PC-9 (cell line): Measurements from ENCODE around the gene FADS3. TPM values are rescaled to one million over a fixed set of nuclear protein-coding genes. Genes with fewer than 3 reads are reported as not detected.

Source experiments
- BruUV-seq: library from RNA; stranded (reverse); fragments of 400-500 nt; replicated peaks from 2 replicates; lab custom pipeline; 2021; lab: Mats Ljungman, UMichigan
- CTCF ChIA-PET: fragments of 300-600 bp; sonication (Branson Sonifier 250); formaldehyde crosslinking; loops from one replicate; lab custom pipeline; 2022; ENCODE audit warnings: antibody characterized with exemption; lab: Charles Lee
- POLR2A ChIA-PET: fragments of 300-600 bp; sonication (Branson Sonifier 250); formaldehyde crosslinking; loops from one replicate; lab custom pipeline; 2022; ENCODE audit warnings: antibody characterized with exemption; ENCODE audit not compliant: unreplicated experiment; lab: Charles Lee
- DNase-seq, 2 experiments: peaks; one replicate each; pipeline versions ENCODE4 v3.0.0 to v3.0.0-alpha.2; 2015 to 2022; ENCODE audit warnings: mixed read lengths in 1 of 2
- H2AFZ ChIP-seq: fragments of 200-600 bp; sonication (generic); 2 replicates; pipeline ENCODE4 v1.8.1; 2017; ENCODE audit warnings: antibody characterized with exemption
- H3F3A ChIP-seq: fragments of 200-600 bp; sonication (generic); 2 replicates; pipeline ENCODE4 v1.8.1; 2017; ENCODE audit warnings: antibody characterized with exemption, mild to moderate bottlenecking, low read depth; ENCODE audit not compliant: insufficient read depth
- H3K27ac ChIP-seq: fragments of 200-600 bp; sonication (generic); 2 replicates; pipeline ENCODE4 v1.6.1; 2016; ENCODE audit warnings: mixed run types
- H3K27me3 ChIP-seq: fragments of 200-600 bp; sonication (generic); 2 replicates; pipeline ENCODE4 v1.6.1; 2016; ENCODE audit warnings: low read depth, mixed run types; ENCODE audit not compliant: insufficient read depth
- H3K36me3 ChIP-seq: fragments of 200-600 bp; sonication (generic); 2 replicates; pipeline ENCODE4 v1.6.1; 2016; ENCODE audit warnings: low read depth, mixed run types
- H3K4me1 ChIP-seq: fragments of 200-600 bp; sonication (generic); replicated peaks from 2 replicates; pipeline ENCODE4 v1.6.1; 2016; ENCODE audit warnings: mixed run types; ENCODE audit not compliant: insufficient read depth
- H3K4me2 ChIP-seq: fragments of 200-600 bp; sonication (generic); 2 replicates; pipeline ENCODE4 v1.6.1; 2017; ENCODE audit warnings: mixed run types
- H3K4me3 ChIP-seq: fragments of 200-600 bp; sonication (generic); 2 replicates; pipeline ENCODE4 v1.6.1; 2016; ENCODE audit warnings: mixed run types
- H3K79me2 ChIP-seq: fragments of 200-600 bp; sonication (generic); 2 replicates; pipeline ENCODE4 v1.6.1; 2017; ENCODE audit warnings: low read depth, mixed run types
- H3K9me2 ChIP-seq: fragments of 200-600 bp; sonication (generic); 2 replicates; pipeline ENCODE4 v1.8.1; 2017; ENCODE audit warnings: mild to moderate bottlenecking; ENCODE audit not compliant: insufficient read depth
- H3K9me3 ChIP-seq: fragments of 200-600 bp; sonication (generic); 2 replicates; pipeline ENCODE4 v1.8.1; 2016; ENCODE audit warnings: low read depth; ENCODE audit not compliant: insufficient read depth
- H4K20me1 ChIP-seq: fragments of 200-600 bp; sonication (generic); 2 replicates; pipeline ENCODE4 v1.8.1; 2017; ENCODE audit not compliant: insufficient read depth
- EZH2 ChIP-seq: fragments of 200-600 bp; sonication (generic); IDR thresholded peaks from 2 replicates; pipeline ENCODE4 v1.8.0; 2017; ENCODE audit warnings: antibody characterized with exemption, low read depth
- intact Hi-C: fragments of 100-400 bp; cut with micrococcal nuclease; formaldehyde crosslinking; loops from one replicate; pipeline ENCODE4 v1.10.0; 2022; ENCODE audit not compliant: unreplicated experiment
- total RNA-seq: library from RNA; stranded (reverse); gene quantifications from 2 replicates; pipeline ENCODE4 v1.2.3, GENCODE V29; 2021
- TF ChIP-seq, protein P1 (sequence below): fragments of 200-600 bp; sonication (generic); conservative IDR thresholded peaks from 2 replicates; pipeline ENCODE4 v1.6.1; 2017; ENCODE audit warnings: mixed run types, antibody characterized with exemption, mild to moderate bottlenecking, moderate library complexity

Gene FADS3
- total RNA-seq, 1 experiment from 2014 or later = 75.5 TPM

DNA sequence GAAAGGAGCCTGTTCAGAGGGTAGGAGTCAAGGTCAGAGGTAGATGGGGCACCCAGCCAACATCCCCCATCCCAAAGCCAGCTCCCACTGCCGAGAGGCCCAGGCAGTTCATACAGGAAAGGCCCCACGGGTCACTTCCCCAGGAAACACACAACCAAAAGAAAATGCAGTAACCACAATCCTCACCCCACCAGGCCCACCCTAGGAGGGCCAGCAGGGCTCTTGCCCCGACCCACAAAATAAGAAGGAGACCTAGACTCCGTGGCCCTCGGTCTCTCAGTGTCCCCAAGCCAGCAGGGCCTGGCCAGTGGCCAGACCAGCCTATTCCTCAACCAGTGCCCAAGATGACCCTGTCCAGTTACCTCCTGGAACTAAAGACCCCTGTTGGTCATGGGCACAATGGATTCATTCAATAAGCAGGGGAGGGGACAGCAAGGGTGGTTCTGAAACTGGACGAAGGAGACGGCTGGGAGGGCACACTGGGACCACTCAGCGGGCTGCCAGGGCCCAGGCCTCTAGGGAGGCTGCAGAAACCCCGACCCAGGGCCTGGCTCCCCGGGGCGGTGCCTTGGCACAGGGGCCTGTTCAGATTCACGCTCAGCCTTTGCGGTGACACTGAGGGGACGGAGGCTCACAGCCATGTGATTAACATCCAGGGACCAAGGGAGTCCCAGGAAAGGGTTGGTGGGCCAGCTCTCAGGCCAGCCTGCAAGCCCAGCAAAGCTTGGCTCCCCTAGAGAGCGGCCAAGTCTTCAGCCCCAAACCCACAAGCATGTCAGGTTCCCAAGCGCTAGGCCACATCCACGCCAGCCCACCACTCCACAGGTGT lies 20.6 kb upstream of the FADS3 start:
- ChIA-PET CTCF (interaction anchor here (0.6 kb wide), 1 partner anchor 13 kb away, joined by 6 read pairs; no protein-coding TSS in a partner anchor), POLR2A (no interaction called here)
- Histone ChIP-seq H3K4me3 (no peak overlapping the region), H3K27me3 (no peaks in the 10 kb centered on the region), H3K4me2 (no peak overlapping the region), H3K9me3 (no peaks in the 10 kb centered on the region), H3K4me1 (no peaks in the 10 kb centered on the region), H3K9me2 (no peaks in the 10 kb centered on the region), H3K27ac (no peak overlapping the region), H3K79me2 (no peaks in the 10 kb centered on the region), H2AFZ (no peak overlapping the region), H3K36me3 (no peaks in the 10 kb centered on the region), H3F3A (peaks cover 9% of the 10 kb centered on the region; the same call in 1 of the 2 replicates), H4K20me1 (no peaks in the 10 kb centered on the region)
- BruUV-seq = no TSS peak
- TF ChIP-seq, protein P1, sequence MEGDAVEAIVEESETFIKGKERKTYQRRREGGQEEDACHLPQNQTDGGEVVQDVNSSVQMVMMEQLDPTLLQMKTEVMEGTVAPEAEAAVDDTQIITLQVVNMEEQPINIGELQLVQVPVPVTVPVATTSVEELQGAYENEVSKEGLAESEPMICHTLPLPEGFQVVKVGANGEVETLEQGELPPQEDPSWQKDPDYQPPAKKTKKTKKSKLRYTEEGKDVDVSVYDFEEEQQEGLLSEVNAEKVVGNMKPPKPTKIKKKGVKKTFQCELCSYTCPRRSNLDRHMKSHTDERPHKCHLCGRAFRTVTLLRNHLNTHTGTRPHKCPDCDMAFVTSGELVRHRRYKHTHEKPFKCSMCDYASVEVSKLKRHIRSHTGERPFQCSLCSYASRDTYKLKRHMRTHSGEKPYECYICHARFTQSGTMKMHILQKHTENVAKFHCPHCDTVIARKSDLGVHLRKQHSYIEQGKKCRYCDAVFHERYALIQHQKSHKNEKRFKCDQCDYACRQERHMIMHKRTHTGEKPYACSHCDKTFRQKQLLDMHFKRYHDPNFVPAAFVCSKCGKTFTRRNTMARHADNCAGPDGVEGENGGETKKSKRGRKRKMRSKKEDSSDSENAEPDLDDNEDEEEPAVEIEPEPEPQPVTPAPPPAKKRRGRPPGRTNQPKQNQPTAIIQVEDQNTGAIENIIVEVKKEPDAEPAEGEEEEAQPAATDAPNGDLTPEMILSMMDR = no peak
- TF ChIP-seq EZH2 = no peak
- intact Hi-C loops = no loop called here
- no peak for DNase-seq

DNA sequence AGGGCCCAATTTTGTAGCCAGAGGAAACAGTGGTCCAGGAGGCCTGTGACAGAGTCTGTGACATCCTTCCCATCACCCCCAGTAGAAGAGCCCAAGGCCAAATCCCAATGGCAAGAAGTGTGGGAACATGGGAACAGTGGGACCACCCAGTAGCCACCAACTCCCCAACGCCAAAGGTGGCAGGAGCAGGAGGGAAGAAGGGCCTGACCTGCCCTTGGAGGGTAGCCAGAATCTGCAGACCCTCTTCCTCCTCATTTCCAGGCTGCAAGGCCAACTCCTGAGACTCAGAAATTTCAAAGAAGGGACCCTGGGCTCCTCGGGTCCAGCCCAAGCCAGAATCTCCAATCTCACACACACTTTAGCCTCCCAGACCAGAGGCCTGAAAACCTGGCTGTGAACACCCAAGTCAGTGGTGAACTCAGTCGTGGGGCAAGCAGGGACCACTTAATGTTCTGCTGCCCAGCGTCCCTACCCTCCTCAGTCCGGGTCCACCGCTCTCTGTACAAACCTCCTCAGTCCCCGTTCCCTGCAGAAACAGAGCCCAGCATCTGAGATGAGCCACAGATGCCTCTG lies 19.9 kb upstream of the FADS3 start:
- ChIA-PET CTCF (interaction anchor here (0.6 kb wide), 1 partner anchor 13 kb away, joined by 6 read pairs; no protein-coding TSS in a partner anchor), POLR2A (no interaction called here)
- Histone ChIP-seq H2AFZ (no peak overlapping the region), H3K36me3 (no peaks in the 10 kb centered on the region), H3K4me3 (no peak overlapping the region), H3K9me3 (no peaks in the 10 kb centered on the region), H3K27me3 (no peaks in the 10 kb centered on the region), H3K4me1 (no peaks in the 10 kb centered on the region), H3K27ac (no peak overlapping the region), H3K9me2 (no peaks in the 10 kb centered on the region), H4K20me1 (no peaks in the 10 kb centered on the region), H3F3A (peaks cover 9% of the 10 kb centered on the region; the same call in 1 of the 2 replicates), H3K79me2 (no peaks in the 10 kb centered on the region), H3K4me2 (no peak overlapping the region)
- intact Hi-C loops = no loop called here
- no TSS peak for BruUV-seq
- TF ChIP-seq, protein P1 = no peak
- no peak for TF ChIP-seq EZH2
- DNase-seq = no peak

DNA sequence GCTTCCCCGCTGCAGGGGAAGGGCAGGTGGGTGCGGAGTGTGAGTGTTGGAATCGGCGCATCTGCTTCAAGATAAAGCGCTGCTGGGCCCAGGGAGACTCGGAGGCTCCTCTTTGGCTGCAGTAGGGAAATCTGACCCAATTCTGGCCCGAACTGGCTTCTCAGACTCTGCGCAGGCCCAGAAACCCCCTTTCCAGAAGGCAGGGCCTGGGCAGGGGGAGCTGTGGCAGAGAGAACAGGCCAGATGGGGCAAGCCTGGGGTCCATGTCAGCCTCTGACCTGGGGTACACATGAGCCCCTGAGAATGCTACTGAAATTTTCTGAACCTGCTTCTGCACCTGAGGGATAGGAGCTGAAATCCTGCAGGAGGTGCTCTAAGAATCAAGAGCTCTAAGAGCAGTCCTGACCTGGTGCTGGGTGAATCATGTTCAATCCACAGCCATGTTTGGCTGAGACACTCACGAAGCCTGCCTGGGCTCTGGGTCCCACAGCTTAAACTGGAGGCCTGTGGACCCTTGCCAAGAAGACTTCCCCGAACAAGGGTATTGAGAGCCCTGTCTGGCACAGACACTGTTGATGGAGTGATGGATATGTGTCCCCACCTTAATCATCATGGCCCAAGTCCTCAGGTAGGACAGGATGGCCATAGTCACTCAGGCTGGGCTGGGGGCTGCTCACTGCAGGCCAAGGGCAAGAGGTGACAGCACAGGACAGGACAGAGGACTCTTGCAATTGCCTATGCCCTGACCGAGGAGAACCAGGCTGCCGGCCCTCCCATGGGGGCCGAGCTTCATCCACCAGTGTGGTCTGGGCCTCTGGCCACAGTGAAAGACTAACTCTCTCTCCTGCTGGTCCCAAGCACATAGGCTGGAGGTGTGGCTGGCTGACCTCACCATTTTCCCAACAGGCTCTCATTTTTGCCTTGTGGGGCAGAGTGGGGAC lies 19.1 kb upstream of the FADS3 start:
- intact Hi-C loops = no loop called here

More for the DNA sequence above, 19.1 kb upstream of the FADS3 start:
- Histone ChIP-seq H3F3A (peaks cover 6% of the 10 kb centered on the region; the same call in 1 of the 2 replicates), H3K27ac (no peak overlapping the region), H3K27me3 (no peaks in the 10 kb centered on the region), H3K36me3 (no peaks in the 10 kb centered on the region), H3K9me2 (no peaks in the 10 kb centered on the region), H3K4me3 (no peak overlapping the region), H2AFZ (no peak overlapping the region), H3K9me3 (no peaks in the 10 kb centered on the region), H4K20me1 (no peaks in the 10 kb centered on the region), H3K4me1 (no peaks in the 10 kb centered on the region), H3K79me2 (no peaks in the 10 kb centered on the region), H3K4me2 (no peak overlapping the region)
- ChIA-PET POLR2A (no interaction called here), CTCF (interaction anchor here (0.6 to 1.1 kb wide), 2 partner anchors 37 to 38 kb away, joined by 4 to 5 read pairs; no protein-coding TSS in a partner anchor)
- no peak for DNase-seq
- TF ChIP-seq, protein P1 = no peak
- no peak for TF ChIP-seq EZH2
- BruUV-seq = no TSS peak
